Putamen (tissue), 1 donor: ENCODE measurements around the gene GOLGA3.
"Not testable (repeated sequence)": the region's sequence is repeated elsewhere in the genome, so short reads cannot be mapped to it uniquely, and the experiment has no call there.

Experiments
- DNase-seq: peaks from one replicate; pipeline ENCODE4 v3.0.0-alpha.2; 2016; ENCODE audit warnings: low spot score

GOLGA3 gene

GRCh38 chr12:132812631-132813305 is 15.9 kb downstream of the GOLGA3 start:
- no peak for DNase-seq

GRCh38 chr12:132809391-132809790 is 19.3 kb downstream of the GOLGA3 start:
- not testable (repeated sequence) for DNase-seq

DNA sequence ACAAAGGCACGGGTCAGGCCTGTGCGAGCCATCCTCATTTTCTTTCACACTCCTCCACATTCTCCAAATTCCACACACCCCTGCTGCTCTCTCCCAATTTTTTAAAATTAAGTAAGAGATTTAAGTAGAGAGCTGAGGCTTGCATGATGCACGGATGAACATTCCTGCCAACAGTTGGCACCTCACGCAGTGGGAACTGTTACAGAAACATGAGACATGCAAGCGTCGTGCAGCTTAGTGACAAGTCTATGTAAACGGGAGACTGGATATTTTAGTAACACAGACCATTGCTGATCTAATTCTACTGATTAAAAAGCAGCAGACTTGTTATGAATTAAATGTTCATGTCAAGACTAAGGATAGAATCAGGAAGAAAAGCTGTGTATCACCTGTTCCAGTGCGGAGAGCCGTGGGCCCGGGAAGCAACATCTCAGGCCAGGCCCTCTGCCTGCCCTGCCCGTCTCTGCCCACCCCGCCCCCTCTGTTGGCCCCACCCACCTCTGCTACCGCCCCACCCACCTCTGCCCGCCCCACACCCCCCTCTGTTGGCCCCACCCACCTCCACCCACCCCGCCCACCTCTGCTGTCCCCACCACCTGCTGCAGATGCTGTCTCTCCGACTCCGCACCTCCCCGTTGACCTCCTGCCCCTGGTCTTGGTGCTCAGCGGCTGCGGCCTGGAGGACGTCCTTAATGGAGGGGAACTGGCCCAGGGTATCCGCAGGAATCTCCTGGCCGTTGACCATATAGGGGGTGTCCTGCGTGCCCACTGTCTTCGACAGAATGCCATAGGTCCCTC is 21.2 kb downstream of the GOLGA3 start:
- DNase-seq, result no peak

GRCh38 chr12:132806857-132807256 is 21.8 kb downstream of the GOLGA3 start:
- peak; percentile 55 for DNase-seq

GRCh38 chr12:132804426-132804861 is 24.2 kb downstream of the GOLGA3 start:
- no peak for DNase-seq

DNA sequence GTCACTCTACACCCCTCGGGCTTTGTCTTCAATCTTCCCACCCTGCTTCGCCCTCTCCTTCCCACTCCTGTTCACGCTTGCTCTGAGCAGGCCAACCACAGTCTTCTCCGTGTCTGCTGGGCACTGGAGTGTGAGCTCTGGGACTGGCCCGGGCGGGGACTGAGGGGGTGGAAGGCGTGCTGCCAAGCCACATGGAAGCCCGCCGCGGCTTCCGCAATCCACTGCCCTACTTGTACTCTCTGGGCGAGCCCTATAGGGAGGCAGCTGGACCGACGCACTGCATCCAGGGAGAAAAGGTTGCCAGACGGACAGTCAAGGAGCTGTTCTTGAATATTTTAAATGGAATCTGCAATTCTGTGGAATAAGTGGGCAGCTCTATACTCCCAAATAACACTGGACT is 24.8 kb downstream of the GOLGA3 start:
- DNase-seq, result no peak

DNA sequence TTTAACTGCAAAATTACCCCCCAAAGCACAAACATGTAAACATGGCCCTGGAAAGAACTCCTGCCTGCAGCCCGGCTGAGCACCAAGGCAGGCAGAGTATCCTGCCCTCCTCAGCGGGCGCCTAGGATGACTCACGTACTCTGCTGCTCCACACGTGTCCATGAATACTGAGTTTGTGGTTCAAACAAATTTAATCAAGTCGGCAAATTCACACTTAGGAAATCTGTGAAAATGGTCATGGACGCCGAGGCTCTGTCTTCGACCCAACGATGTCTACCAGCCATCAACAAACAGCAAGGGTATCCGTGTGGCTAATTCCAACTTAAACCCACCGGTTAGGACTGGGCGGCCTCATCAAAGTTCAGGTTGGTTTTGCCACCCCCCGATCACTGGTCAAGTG is 25.5 kb downstream of the GOLGA3 start:
- DNase-seq, result no peak

DNA sequence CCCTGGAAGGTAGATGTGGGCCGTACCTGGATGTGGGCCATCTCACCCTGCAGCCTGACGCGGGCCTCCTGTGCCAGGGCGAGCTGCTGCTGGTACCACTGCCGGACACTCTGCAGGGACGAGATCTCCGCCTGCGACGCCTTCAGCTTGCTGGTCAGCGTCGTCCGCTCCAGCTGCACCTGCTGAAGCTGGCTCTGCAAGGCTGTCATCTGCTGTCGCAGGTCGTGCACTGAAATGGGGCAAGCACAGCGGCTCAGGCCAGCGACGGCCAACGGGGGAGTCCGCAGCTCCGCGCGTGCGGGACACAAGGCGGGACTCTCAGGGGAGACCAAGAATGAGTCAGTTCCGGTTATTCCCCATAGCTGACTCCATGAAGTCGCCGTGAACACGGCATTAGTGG is 26.9 kb downstream of the GOLGA3 start:
- no peak for DNase-seq

GRCh38 chr12:132798836-132799235 is 29.8 kb downstream of the GOLGA3 start:
- no peak for DNase-seq

- no peak for DNase-seq
Measured at GRCh38 chr12:132797820-132798570, 30.7 kb downstream of the GOLGA3 start.

DNA sequence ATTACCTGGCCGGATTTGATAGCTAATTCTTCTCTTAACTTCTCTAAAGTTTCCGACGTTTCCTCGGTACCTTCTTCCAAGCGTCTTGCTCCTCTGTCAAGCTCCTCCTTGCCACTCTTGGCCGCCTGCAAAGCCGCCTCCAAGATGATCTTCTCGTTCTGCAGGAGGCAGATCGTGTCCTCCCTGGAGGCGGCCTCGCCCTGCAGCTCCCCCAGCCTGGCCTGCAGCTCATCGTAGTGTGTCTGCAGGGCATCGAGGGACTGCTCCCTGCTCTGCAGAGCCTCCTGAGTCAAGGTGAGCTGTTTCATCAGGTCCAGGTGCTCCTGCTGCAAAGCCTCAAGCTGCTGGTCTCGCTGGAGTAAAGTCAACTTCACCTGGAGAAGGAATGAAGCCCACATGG is 32.8 kb downstream of the GOLGA3 start:
- DNase-seq, result no peak

DNA sequence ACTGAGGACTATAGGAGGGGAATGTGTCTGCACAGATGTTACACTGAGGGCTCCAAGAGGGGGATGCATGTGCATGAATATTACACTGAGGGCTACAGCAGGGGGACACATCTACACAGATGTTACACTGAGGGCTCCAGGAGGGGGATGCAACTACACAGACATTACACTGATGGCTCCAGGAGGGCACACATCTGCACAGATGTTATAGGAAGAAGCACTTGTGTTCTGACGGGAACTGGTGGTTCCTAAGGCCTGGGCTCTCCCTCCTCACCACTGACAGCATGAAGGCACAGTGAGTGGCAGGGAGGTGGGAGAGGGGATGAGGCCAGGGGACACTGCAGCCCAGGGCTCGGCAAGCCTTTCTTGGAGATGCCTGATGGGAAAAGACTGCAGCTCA is 36.7 kb downstream of the GOLGA3 start:
- not testable (repeated sequence) for DNase-seq

GRCh38 chr12:132789099-132789471 is 39.6 kb downstream of the GOLGA3 start:
- DNase-seq, result no peak

DNA sequence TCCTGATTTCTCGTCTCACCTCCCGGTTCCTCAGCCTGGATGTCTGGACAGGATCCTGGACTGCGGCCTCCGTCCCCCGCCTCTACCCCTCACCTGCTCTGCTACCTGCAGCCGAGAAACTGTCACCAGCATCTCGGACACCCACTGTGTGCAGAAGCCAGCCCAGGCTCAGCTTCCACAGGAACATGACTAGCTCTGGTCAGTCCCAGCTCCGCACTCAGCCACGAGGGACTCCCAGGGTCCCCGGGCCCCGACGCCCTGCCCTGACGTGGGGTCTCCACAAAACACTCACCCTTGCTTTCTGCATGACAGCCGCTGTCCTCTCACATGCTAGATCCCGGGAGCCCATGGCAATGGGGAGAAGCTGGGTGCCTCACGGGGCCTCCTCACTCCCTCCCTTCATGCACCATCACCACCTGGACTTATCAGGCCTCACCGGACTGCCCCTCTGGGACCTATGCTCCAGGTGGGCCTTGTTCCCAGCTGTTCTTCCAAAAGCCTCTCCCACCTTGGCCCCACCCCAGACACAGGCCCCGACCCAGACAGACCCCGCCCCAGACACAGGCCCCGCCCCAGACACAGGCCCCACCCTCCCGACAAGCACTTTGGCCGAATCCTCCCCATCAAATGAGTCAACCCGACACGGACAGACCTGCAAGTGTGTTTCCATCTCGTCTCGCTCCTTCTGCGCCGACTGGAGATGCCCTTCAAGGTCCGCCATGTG is 40.1 kb downstream of the GOLGA3 start:
- no peak for DNase-seq

DNA sequence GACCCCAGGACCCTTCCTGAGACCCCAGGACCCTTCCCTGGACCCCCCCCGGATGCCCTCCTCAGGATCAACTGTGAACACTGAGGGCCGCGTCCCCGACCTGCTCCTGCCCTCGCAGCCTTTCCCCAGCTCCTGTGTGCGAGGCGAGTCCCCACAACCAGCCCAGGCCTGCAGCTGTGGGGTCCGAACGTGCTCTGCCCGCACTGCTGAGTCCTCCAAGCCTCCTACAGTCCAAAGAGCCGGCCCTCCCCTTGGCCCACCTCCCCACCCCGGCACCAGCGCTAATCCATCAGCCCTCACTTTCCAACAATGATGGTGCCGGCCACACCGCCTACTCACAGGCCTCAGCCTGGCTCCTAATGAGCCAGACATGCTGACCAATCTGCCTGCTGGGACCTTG is 40.8 kb downstream of the GOLGA3 start:
- DNase-seq, result no peak

GRCh38 chr12:132786192-132786591 is 42.5 kb downstream of the GOLGA3 start:
- no peak for DNase-seq

GRCh38 chr12:132784580-132784979 is 44.1 kb downstream of the GOLGA3 start:
- DNase-seq, result no peak

DNA sequence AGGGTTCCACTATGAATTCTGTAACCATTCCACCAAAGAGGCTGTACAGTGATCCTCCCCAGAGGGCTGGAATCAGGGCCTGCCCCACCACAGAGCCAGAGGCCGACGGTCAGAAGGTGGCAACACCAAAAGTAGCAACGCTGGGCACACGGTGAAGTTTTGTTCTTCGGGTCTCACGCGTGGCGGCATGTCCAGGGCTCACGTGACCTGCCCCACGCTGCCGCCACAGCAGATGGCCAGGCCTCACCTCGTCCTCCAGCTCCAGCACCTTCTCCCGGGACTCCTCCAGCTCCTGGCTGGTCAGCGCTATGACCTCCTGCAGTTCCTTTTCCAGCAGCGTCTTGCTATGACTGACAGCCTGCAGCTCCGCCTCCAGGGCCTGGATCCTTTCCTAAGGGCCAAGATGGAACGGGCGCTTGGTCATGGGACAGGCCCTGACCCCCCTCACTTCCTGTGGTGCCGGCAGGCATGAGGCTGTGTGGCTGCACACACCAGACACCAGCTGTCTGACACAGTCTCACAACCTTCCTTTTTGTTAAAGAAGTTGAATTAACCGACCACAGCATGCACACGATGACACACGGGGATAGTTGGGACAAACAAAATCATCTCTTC is 44.6 kb downstream of the GOLGA3 start:
- no peak for DNase-seq

GRCh38 chr12:132781938-132782337 is 46.7 kb downstream of the GOLGA3 start:
- DNase-seq, result no peak

DNA sequence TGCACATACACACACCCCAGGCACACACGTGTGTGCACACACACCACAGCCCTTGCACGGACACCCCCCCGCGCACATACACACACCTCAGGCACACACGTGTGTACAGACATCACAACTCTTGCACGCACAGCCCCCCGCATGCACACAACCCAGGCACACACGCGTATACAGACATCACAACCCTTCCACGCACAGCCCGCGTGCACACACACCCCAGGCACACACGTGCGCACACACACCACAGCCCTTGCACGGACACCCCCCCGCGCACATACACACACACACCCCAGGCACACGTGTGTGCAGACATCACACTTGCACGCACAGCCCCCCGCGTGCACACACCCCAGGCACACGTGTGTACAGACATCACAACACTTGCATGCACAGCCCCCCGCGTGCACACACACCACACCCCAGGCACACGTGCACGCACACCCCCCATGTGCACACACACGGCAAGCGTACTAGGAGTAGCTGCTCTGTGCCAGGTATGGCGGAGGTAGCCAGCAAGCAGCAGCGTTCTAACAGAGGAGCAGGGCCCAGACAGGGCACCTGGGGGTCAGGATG is 48.8 kb downstream of the GOLGA3 start:
- no peak for DNase-seq

GRCh38 chr12:132777614-132778013 is 51.1 kb downstream of the GOLGA3 start:
- DNase-seq, result no peak
